ENCODE results near the gene RAB6A. TPM values are rescaled to one million over a fixed set of nuclear protein-coding genes. Genes with fewer than 3 reads are reported as not detected.

The RAB6A gene
- total RNA-seq, 4 donors from 2014 or later: 96.9 to 145 (median 118) TPM

DNA sequence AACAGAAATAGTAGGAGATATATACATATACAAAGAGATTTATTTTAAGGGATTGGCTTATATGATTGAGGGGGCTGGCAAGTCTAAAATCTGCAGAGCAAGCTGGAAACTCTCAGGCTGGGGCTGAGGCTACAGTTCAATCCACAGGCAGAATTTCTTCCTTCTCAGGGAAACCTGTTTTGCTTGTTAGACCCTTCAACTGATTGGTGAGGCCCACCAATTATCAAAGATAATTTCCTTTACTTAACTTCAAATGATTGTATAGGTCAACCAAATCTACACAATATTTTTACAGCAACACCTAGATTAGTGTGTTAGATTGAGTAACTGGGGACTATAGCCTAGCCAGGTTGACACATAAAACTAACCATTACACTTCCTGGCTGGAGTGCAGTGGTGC is 119.2 kb downstream of the RAB6A start:
- TF ChIP-seq, protein P1, sequence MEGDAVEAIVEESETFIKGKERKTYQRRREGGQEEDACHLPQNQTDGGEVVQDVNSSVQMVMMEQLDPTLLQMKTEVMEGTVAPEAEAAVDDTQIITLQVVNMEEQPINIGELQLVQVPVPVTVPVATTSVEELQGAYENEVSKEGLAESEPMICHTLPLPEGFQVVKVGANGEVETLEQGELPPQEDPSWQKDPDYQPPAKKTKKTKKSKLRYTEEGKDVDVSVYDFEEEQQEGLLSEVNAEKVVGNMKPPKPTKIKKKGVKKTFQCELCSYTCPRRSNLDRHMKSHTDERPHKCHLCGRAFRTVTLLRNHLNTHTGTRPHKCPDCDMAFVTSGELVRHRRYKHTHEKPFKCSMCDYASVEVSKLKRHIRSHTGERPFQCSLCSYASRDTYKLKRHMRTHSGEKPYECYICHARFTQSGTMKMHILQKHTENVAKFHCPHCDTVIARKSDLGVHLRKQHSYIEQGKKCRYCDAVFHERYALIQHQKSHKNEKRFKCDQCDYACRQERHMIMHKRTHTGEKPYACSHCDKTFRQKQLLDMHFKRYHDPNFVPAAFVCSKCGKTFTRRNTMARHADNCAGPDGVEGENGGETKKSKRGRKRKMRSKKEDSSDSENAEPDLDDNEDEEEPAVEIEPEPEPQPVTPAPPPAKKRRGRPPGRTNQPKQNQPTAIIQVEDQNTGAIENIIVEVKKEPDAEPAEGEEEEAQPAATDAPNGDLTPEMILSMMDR (IDR thresholded peaks at IDR 0.05; ENCODE audit: low read depth): no peak

DNA sequence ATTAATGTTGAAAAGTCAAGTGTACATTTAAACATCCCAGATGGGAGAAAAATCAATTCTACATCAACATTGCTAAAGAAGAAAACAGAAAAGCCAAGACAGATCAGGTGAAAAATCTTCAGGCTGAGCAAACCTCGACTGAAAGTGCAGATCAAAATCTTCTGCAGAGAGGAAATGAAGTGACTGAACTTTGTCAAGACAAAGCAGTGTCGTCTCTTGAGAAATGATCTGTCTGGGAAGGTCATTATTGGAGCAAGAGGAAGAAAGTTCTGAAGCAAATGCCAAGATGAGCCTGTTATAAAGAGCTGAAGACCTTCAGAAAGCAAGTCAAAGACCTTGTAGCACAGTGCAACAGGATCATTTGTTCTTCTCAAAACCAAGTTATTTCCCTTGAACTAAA is 120.3 kb downstream of the RAB6A start:
- TF ChIP-seq, protein P1 (IDR thresholded peaks at IDR 0.05; ENCODE audit: low read depth): no peak

DNA sequence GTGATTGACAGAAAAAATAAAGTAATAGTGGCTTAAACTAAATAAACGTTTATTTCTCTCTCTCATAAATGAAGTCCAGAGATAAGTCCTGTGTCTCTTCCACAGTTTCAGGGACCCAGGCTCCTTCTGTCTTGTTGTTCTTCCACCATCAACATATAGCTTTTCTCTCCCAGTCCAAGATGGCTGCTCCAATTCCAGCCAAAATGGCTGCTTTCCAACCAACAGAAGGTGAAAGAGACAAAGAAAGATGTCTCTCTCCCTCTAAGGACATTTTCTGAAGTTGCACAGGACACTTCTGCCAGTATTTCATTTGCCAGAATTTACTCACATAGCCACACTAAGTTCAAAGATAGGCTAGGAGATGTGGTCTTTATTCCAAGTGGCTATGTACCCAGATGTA is 123.9 kb downstream of the RAB6A start:
- TF ChIP-seq, protein P1 (IDR thresholded peaks at IDR 0.05; ENCODE audit: low read depth): no peak

DNA sequence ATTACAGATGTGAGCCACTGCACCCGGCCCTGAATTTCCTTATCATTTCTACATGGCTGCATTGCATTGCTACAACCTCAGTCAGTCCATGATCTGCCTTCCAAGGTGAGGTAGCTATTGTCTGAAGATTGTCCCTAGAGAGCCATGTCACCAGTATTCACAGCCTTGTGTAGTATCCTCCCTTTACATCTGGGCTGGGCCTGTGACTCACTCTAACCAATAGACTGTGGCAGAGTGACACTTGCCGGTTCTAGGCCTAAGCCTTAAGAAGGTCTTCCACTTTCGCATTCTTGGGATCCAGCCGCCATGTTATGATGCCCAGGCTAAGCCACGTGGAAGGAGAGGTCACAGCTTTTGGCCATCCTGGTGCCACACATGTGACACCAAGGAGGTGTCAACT is 124.6 kb downstream of the RAB6A start:
- TF ChIP-seq, protein P1 (IDR thresholded peaks at IDR 0.05; ENCODE audit: low read depth): no peak

DNA sequence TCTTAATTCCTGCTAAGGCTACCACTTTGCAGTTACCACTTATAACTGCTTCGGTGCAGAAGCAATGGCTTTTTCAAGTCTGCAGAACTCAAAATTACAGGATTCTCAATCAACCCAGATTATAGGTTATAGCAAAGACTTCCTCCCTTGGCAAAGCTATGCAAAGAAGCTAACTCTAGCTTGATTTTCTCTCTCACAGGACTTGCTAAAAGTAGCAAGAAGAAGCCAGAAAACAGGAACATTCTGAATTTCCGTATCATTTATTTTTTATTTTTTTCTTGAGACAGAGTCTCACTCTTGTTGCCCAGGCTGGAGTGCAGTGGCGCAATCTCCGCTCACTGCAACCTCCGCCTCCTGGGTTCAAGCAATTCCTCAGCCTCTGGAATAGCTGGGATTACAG is 125.2 kb downstream of the RAB6A start:
- TF ChIP-seq, protein P1 (IDR thresholded peaks at IDR 0.05; ENCODE audit: low read depth): no peak

DNA sequence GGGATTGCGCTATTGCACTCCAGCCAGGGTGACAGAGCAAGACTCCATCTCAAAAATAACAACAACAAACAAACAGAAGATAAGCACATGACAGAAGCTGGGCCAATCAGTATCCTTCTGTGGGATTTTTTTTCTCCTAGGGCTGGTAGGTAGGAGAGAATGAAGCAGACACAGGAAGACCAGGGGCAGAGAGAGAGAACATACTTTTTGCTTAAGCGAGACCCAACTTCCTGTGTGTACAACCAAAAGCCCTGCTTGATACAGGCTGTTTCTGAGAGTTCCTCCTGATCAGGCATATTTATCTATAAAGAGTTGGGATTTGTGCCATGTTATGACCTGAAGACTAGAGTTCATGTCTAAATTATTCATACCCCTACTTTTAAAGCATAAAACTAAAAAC is 126.9 kb downstream of the RAB6A start:
- TF ChIP-seq, protein P1 (IDR thresholded peaks at IDR 0.05; ENCODE audit: low read depth): no peak

DNA sequence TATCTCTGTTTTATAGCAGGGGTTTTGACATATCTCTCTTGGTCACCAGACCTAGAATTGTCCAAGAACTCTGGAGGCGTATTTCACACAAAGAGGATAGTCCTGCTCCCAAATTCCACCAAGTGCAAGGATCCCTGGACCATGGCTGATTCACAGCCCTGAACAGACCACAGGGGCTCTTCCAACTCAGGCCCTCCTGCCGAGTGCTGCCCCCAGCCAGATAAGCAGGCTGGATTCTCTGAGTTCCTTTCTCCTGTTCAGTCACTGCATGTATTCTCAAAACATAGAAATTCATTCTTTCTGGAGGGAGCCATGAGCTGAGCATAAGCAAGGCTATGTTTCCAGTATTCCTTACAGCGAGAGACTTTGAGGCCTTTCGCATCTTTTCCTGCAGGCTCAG is 127.9 kb downstream of the RAB6A start:
- TF ChIP-seq, protein P1 (IDR thresholded peaks at IDR 0.05; ENCODE audit: low read depth): no peak

All from subcutaneous adipose tissue (tissue), 4 donors.